ENCODE measurements around the gene EHHADH. TPM values are rescaled to one million over a fixed set of nuclear protein-coding genes. Genes with fewer than 3 reads are reported as not detected.
"Not testable (repeated sequence)": the region's sequence is repeated elsewhere in the genome, so short reads cannot be mapped to it uniquely, and the experiment has no call there.

The EHHADH gene
- polyA plus RNA-seq (2013): 0.56 and 0.78 TPM in 2 replicates

DNA sequence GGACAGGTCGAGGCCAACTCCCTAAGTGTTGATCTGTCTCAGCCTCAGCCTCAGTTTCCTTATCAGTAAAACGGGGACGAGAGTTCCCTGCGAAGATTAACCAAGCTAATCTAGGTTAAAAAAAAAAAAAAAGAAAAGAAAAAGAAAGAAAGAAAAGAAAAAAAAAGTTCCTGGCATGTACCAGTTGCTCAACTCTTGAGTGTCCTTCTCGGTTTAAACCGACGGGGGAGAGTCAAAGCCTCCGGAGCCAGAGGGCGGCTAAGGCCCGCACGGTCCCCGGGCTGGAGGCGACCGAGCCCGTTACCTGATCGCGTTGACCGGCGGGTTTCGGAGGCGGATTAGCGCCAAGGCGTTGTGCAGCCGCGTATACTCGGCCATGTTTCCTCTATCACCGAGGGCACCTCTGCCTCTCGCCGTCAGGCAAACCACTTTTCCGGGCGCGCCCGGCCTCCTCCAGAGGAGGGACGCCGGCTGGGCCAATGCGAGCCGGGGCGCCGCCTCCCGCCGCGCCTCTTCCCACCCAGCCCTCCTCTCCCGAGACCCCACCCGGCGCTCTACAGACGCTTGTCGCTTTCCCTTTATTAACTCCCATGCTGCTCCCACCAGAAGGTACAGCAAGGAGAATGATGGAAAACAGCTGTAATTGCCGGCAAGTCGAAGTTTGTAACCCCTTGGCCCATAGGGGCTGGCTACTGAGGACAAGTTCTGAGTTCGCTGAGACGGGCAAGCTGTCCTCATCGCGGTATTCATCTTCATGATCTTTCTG is at the start of gene EHHADH:
Gene EHHADH, minus strand, starts transcription at position 405 of the 766 bp plus-strand sequence. Its CDS starts 27 bp downstream, at position 378.
- H4K12ac ChIP-seq (ENCODE audit: low read depth, low read length): no peak within 1 kb of the TSS

DNA sequence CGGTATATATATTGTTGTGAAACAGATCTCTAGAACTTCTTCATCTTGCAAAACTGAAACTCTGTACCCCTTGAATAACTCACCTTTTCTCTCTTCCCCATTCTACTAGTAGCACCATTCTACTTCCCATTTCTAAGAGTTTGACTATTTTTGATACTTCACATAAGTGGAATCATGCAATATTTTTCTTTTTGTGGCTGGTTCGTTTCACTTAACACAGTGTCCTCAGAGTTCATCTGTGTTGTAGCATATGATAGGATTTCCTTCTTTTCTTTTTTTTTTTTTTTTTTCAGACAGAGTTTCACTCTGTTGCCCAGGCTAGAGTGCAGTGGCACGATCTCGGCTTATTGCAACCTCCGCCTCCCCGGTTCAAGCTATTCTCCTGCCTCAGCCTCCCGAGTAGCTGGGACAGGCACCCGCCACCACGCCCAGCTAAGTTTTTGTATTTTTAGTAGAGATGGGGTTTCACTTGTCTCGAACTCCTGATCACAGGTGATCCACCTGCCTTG is 46.1 kb upstream of the EHHADH start:
- H2AFZ ChIP-seq (ENCODE audit: insufficient read depth, low read length, poor library complexity); H3K4me1 ChIP-seq (ENCODE audit: control insufficient read depth in 1 of 2, insufficient read depth in 2 of 2, low read length in 2 of 2); H3K27me3 ChIP-seq (ENCODE audit: insufficient read depth, low read length); H4K8ac ChIP-seq (ENCODE audit: low read depth, low read length); H4K12ac ChIP-seq (ENCODE audit: low read depth, low read length); H3K9me3 ChIP-seq (ENCODE audit: insufficient read depth, low read depth, low read length); H3K79me2 ChIP-seq (ENCODE audit: control insufficient read depth, insufficient read depth, low read length, poor library complexity); H2AK5ac ChIP-seq (ENCODE audit: low read length); H3K9ac ChIP-seq (ENCODE audit: low read length); H3K4ac ChIP-seq (ENCODE audit: low read depth, low read length); H3K36me3 ChIP-seq (ENCODE audit: control insufficient read depth in 1 of 2, insufficient read depth in 2 of 2, low read length in 2 of 2); H3K18ac ChIP-seq (ENCODE audit: low read length); H3K4me3 ChIP-seq (ENCODE audit: low read depth, low read length); H3K79me1 ChIP-seq (ENCODE audit: low read length); H3K14ac ChIP-seq (ENCODE audit: low read length); H2BK5ac ChIP-seq (ENCODE audit: low read depth, low read length, poor library complexity); DNase-seq; H3K23ac ChIP-seq (ENCODE audit: low read length); H3K4me2 ChIP-seq (ENCODE audit: low read length); H2BK12ac ChIP-seq (ENCODE audit: low read length); H2BK120ac ChIP-seq (ENCODE audit: insufficient read depth, low read length, poor library complexity); H3K27ac ChIP-seq (ENCODE audit: low read depth, low read length): not testable (repeated sequence)
- WGBS (ENCODE audit: extremely low coverage, insufficient coverage, insufficient read length): no CpG with 5 or more reads among the region's 10 CpGs
- peak overlapping the region; percentile 37 for H4K91ac ChIP-seq (ENCODE audit: low read depth, low read length)

More for the DNA sequence above, at the start of gene EHHADH:
- Histone ChIP-seq H3K23ac (ENCODE audit: low read length) (no peak within 1 kb of the TSS), H3K4me2 (ENCODE audit: low read length) (peak within 1 kb of the TSS; percentile 66), H3K9ac (ENCODE audit: low read length) (peak within 1 kb of the TSS; percentile 82), H3K18ac (ENCODE audit: low read length) (no peak within 1 kb of the TSS), H3K79me1 (ENCODE audit: low read length) (no peaks in the 10 kb centered on the region), H2AFZ (ENCODE audit: insufficient read depth, low read length, poor library complexity) (no peak within 1 kb of the TSS), H2BK12ac (ENCODE audit: low read length) (no peak within 1 kb of the TSS), H3K9me3 (ENCODE audit: insufficient read depth, low read depth, low read length) (peaks cover 4% of the 10 kb centered on the region), H4K8ac (ENCODE audit: low read depth, low read length) (no peak within 1 kb of the TSS), H3K27me3 (ENCODE audit: insufficient read depth, low read length) (no peaks in the 10 kb centered on the region), H3K36me3 (ENCODE audit: control insufficient read depth in 1 of 2, insufficient read depth in 2 of 2, low read length in 2 of 2) (no peaks in the 10 kb centered on the region), H2AK5ac (ENCODE audit: low read length) (no peak within 1 kb of the TSS), H3K14ac (ENCODE audit: low read length) (no peak within 1 kb of the TSS), H3K4me1 (ENCODE audit: control insufficient read depth in 1 of 2, insufficient read depth in 2 of 2, low read length in 2 of 2) (peaks cover 0 to 2% of the 10 kb centered on the region in 2 experiments), H4K91ac (ENCODE audit: low read depth, low read length) (no peak within 1 kb of the TSS), H3K4me3 (ENCODE audit: low read depth, low read length) (peak within 1 kb of the TSS; percentile 68), H3K27ac (ENCODE audit: low read depth, low read length) (no peak within 1 kb of the TSS), H3K4ac (ENCODE audit: low read depth, low read length) (no peak within 1 kb of the TSS), H2BK5ac (ENCODE audit: low read depth, low read length, poor library complexity) (no peak within 1 kb of the TSS), H2BK120ac (ENCODE audit: insufficient read depth, low read length, poor library complexity) (no peak within 1 kb of the TSS), H3K79me2 (ENCODE audit: control insufficient read depth, insufficient read depth, low read length, poor library complexity) (no peaks in the 10 kb centered on the region)
- no CpG with 5 or more reads among the region's 53 CpGs for WGBS (ENCODE audit: extremely low coverage, insufficient coverage, insufficient read length)
- DNase-seq: peak; percentile 41 to 61

DNA sequence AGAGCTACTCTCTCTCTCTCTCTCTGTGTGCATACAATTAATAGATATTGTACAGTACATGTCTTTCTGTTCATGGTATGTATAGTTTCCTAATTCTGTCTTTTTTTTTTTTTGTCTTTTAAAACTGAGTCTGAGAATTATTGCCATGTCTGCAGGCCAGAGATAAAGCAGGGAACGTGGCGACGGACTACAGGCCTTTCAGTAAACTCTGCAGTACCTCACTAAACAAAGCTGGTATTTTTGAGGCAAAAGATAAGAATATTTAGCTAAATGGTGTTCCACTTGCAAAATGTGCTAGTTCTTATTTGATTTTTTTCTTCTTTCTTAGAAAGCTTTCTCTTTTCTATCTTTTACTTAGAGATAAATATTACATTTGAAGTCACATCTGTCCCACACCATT is 44.0 kb upstream of the EHHADH start:
- DNase-seq: no peak

DNA sequence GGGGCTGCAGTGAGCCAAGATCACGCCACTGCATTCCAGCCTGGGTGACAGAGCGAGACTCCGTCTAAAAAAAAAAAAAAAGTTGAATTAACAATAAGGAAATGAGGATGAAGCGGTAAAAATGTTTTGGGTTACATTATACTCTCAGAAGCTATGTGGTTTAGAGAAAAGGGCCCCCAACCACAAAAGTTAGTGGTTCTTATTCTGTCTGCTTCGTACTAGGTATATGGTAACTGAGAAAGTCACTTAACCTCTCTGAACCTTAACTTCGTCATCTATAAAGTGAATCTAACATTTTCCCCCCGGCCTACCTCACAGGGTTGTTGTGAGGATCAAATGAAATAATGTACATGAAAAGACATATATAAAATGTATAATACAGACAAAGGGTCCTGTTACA is 38.4 kb upstream of the EHHADH start:
- no peak for DNase-seq
- no peaks in the 10 kb centered on the region for H3K9me3 ChIP-seq (ENCODE audit: insufficient read depth, low read depth, low read length)
- WGBS (ENCODE audit: extremely low coverage, insufficient coverage, insufficient read length): no CpG with 5 or more reads among the region's 7 CpGs
- H4K91ac ChIP-seq (ENCODE audit: low read depth, low read length): no peak overlapping the region
- H3K4me2 ChIP-seq (ENCODE audit: low read length): no peak overlapping the region
- no peak overlapping the region for H2BK120ac ChIP-seq (ENCODE audit: insufficient read depth, low read length, poor library complexity)
- peaks cover 0 to 2% of the 10 kb centered on the region in 2 experiments for H3K36me3 ChIP-seq (ENCODE audit: control insufficient read depth in 1 of 2, insufficient read depth in 2 of 2, low read length in 2 of 2)
- H3K79me2 ChIP-seq (ENCODE audit: control insufficient read depth, insufficient read depth, low read length, poor library complexity): no peaks in the 10 kb centered on the region
- H3K27ac ChIP-seq (ENCODE audit: low read depth, low read length): no peak overlapping the region
- no peak overlapping the region for H4K12ac ChIP-seq (ENCODE audit: low read depth, low read length)
- H3K4me3 ChIP-seq (ENCODE audit: low read depth, low read length): no peak overlapping the region
- H2AFZ ChIP-seq (ENCODE audit: insufficient read depth, low read length, poor library complexity): no peak overlapping the region
- no peak overlapping the region for H2BK12ac ChIP-seq (ENCODE audit: low read length)
- H3K4ac ChIP-seq (ENCODE audit: low read depth, low read length): no peak overlapping the region
- H2BK5ac ChIP-seq (ENCODE audit: low read depth, low read length, poor library complexity): no peak overlapping the region
- H3K18ac ChIP-seq (ENCODE audit: low read length): no peak overlapping the region
- no peak overlapping the region for H3K14ac ChIP-seq (ENCODE audit: low read length)
- H3K9ac ChIP-seq (ENCODE audit: low read length): no peak overlapping the region
- H3K23ac ChIP-seq (ENCODE audit: low read length): no peak overlapping the region
- H3K4me1 ChIP-seq (ENCODE audit: control insufficient read depth in 1 of 2, insufficient read depth in 2 of 2, low read length in 2 of 2): no peaks in the 10 kb centered on the region
- no peak overlapping the region for H2AK5ac ChIP-seq (ENCODE audit: low read length)
- H4K8ac ChIP-seq (ENCODE audit: low read depth, low read length): no peak overlapping the region
- no peaks in the 10 kb centered on the region for H3K79me1 ChIP-seq (ENCODE audit: low read length)
- no peaks in the 10 kb centered on the region for H3K27me3 ChIP-seq (ENCODE audit: insufficient read depth, low read length)

More for the DNA sequence above, 44.0 kb upstream of the EHHADH start:
- no peak overlapping the region for H3K4me3 ChIP-seq (ENCODE audit: low read depth, low read length)
- no peak overlapping the region for H3K9ac ChIP-seq (ENCODE audit: low read length)
- no peak overlapping the region for H2BK12ac ChIP-seq (ENCODE audit: low read length)
- no peak overlapping the region for H2AFZ ChIP-seq (ENCODE audit: insufficient read depth, low read length, poor library complexity)
- peaks cover 0 to 2% of the 10 kb centered on the region in 2 experiments for H3K36me3 ChIP-seq (ENCODE audit: control insufficient read depth in 1 of 2, insufficient read depth in 2 of 2, low read length in 2 of 2)
- H3K23ac ChIP-seq (ENCODE audit: low read length): no peak overlapping the region
- no peak overlapping the region for H4K12ac ChIP-seq (ENCODE audit: low read depth, low read length)
- H4K8ac ChIP-seq (ENCODE audit: low read depth, low read length): no peak overlapping the region
- H2AK5ac ChIP-seq (ENCODE audit: low read length): no peak overlapping the region
- no peak overlapping the region for H3K18ac ChIP-seq (ENCODE audit: low read length)
- H3K14ac ChIP-seq (ENCODE audit: low read length): no peak overlapping the region
- no peaks in the 10 kb centered on the region for H3K9me3 ChIP-seq (ENCODE audit: insufficient read depth, low read depth, low read length)
- no peaks in the 10 kb centered on the region for H3K27me3 ChIP-seq (ENCODE audit: insufficient read depth, low read length)
- H3K4me2 ChIP-seq (ENCODE audit: low read length): no peak overlapping the region
- no CpG with 5 or more reads among the region's 3 CpGs for WGBS (ENCODE audit: extremely low coverage, insufficient coverage, insufficient read length)
- no peaks in the 10 kb centered on the region for H3K79me2 ChIP-seq (ENCODE audit: control insufficient read depth, insufficient read depth, low read length, poor library complexity)
- H3K79me1 ChIP-seq (ENCODE audit: low read length): no peaks in the 10 kb centered on the region
- no peak overlapping the region for H2BK120ac ChIP-seq (ENCODE audit: insufficient read depth, low read length, poor library complexity)
- H3K27ac ChIP-seq (ENCODE audit: low read depth, low read length): no peak overlapping the region
- H3K4me1 ChIP-seq (ENCODE audit: control insufficient read depth in 1 of 2, insufficient read depth in 2 of 2, low read length in 2 of 2): peaks cover 0 to 4% of the 10 kb centered on the region in 2 experiments
- no peak overlapping the region for H4K91ac ChIP-seq (ENCODE audit: low read depth, low read length)
- no peak overlapping the region for H3K4ac ChIP-seq (ENCODE audit: low read depth, low read length)
- no peak overlapping the region for H2BK5ac ChIP-seq (ENCODE audit: low read depth, low read length, poor library complexity)
